Measurements from ENCODE around the gene AP1M1. TPM values are rescaled to one million over a fixed set of nuclear protein-coding genes. Genes with fewer than 3 reads are reported as not detected.
"Not testable (repeated sequence)": the region's sequence is repeated elsewhere in the genome, so short reads cannot be mapped to it uniquely, and the experiment has no call there.

The AP1M1 gene
- total RNA-seq, 6 experiments from 2014 or later: 44.5 to 102 (median 62.5) TPM

- 86% methylated on average over 3 of the region's 5 CpGs for WGBS (ENCODE audit: insufficient coverage, low coverage, low lambda C conversion rate, missing lambda C conversion rate)
- no peak overlapping the region for H3K4me3 ChIP-seq
- no peaks in the 10 kb centered on the region for H3K4me1 ChIP-seq
Measured at GRCh38 chr19:16281743-16282142, 84.0 kb downstream of the AP1M1 start.

DNA sequence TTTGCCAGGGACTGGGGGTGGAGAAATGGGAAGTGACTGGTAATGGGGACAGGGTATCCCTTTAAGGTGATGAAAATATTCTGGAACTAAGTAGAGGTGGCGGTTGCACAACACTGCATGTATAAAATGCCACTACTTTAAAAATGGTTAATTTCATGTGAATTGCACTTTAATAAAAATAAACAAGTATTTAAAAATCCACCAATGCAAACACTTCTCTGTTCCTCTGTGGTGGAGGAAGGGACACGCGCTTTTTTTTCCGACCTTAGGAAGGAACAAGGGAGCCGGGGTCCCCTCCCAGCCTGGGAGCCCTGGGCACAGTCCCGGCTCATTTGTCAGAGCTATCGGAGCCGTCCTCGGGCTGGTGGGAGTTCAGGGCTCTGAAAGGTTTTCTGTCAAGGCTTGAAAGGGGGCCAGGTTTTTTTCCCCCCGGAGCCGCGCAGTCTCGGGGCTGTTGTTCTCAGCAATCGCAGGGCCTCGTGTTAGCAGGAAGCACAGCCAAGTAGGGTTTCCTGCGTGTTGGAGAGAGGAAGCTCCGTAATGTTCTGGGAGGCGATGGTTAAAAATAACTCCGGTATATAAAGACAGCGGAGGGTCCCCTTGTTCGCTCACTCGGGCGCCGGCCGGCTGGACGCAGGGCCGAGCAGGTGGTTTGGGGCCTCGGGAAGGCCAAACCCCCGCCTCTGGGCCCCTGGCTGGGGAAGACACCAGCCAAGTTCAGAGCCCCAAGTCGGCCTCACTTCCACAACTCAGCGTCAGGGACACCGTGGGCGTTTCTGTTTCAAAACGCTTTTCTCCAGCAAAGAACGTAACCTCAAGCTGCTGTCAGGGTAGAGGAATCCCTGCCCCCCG, 85.7 kb downstream of the AP1M1 start:
- H3K27me3 ChIP-seq: no peaks in the 10 kb centered on the region

More at GRCh38 chr19:16281743-16282142, 84.0 kb downstream of the AP1M1 start:
- Histone ChIP-seq H3K27ac (no peak overlapping the region), H3K9me3 (no peaks in the 10 kb centered on the region), H3K27me3 (no peaks in the 10 kb centered on the region), H3K36me3 (no peaks in the 10 kb centered on the region)
- TF ChIP-seq CTCF (IDR thresholded peaks at IDR 0.05): no peak
- TF ChIP-seq POLR2A (IDR thresholded peaks at IDR 0.05): no peak
- DNase-seq (no peak), ATAC-seq (no peak)
- intact Hi-C loops (cut with DNase I): no loop called here

DNA sequence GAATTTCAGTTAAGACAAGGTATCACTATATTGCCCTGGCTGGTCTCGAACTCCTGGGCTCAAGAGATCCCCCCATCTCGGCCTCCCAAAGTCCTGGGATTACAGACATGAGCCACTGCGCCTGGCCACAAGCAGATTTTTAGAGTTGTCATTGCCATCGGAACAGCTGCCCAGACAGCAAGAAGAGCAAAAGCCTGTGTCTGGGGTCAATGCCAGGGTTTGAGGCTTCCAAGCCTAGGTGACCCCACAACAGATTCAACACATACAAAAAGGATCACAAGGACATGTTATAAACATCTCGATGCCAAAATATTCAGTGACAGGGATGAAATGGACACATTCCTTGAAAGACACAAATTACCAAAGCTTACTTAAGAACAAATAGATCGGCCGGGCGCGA, 86.8 kb downstream of the AP1M1 start:
- Histone ChIP-seq H3K4me3 (no peak overlapping the region), H3K36me3 (no peaks in the 10 kb centered on the region), H3K4me1 (no peaks in the 10 kb centered on the region), H3K27ac (peak overlapping the region; percentile 73 to 89 (median 82)), H3K9me3 (no peaks in the 10 kb centered on the region), H3K27me3 (no peaks in the 10 kb centered on the region)
- 72% methylated on average over 7 of the region's 9 CpGs for WGBS (ENCODE audit: insufficient coverage, low coverage, low lambda C conversion rate, missing lambda C conversion rate)
- no peak for DNase-seq
- TF ChIP-seq CTCF (IDR thresholded peaks at IDR 0.05): no peak
- TF ChIP-seq POLR2A (IDR thresholded peaks at IDR 0.05): no peak
- no peak for ATAC-seq
- intact Hi-C loops (cut with DNase I): no loop called here

More for the DNA sequence above, 85.7 kb downstream of the AP1M1 start:
- DNase-seq (peak; percentile 64 to 71 (median 71)), ATAC-seq (peak; percentile 64 to 82 (median 77))
- TF ChIP-seq POLR2A (IDR thresholded peaks at IDR 0.05): peak; percentile 71
- TF ChIP-seq CTCF (IDR thresholded peaks at IDR 0.05): no peak
- H3K36me3 ChIP-seq: no peaks in the 10 kb centered on the region
- intact Hi-C loops (cut with DNase I): no loop called here
- 34% methylated on average over 26 of the region's 36 CpGs for WGBS (ENCODE audit: insufficient coverage, low coverage, low lambda C conversion rate, missing lambda C conversion rate)
- peak overlapping the region; percentile 73 to 89 (median 82) for H3K27ac ChIP-seq
- H3K4me3 ChIP-seq: peak overlapping the region in 1 of 3 donors; percentile 26
- no peaks in the 10 kb centered on the region for H3K4me1 ChIP-seq
- H3K9me3 ChIP-seq: no peaks in the 10 kb centered on the region

DNA sequence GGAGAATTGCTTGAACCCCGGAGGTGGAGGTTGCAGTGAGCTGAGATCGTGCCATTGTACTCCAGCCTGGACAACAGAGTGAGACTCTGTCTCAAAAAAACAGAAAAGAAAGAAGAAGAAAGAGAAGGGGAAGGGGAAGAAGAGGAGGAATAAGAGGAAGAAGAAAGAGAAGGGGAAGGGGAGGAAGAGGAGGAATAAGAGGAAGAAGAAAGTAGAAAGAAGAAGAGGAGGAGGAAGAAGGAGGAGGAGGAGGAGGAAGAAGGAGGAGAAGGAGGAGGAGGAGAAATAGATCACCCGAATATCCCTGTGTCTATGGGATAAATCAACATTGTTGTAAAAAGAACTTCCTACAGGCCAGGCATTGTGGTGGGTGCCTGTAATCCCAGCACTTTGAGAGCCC, 87.4 kb downstream of the AP1M1 start:
- intact Hi-C loops (cut with DNase I); H3K27me3 ChIP-seq; DNase-seq; H3K27ac ChIP-seq; H3K4me1 ChIP-seq; H3K9me3 ChIP-seq; H3K4me3 ChIP-seq; H3K36me3 ChIP-seq; ATAC-seq: not testable (repeated sequence)
- 58% methylated on average over 3 of the region's 3 CpGs for WGBS (ENCODE audit: insufficient coverage, low coverage, low lambda C conversion rate, missing lambda C conversion rate)

- 14% methylated on average over 10 of the region's 22 CpGs for WGBS (ENCODE audit: insufficient coverage, low coverage, low lambda C conversion rate, missing lambda C conversion rate)
- peak in 3 of 4 donors; percentile 15 to 21 (median 18) for ATAC-seq
- no peak overlapping the region for H3K4me3 ChIP-seq
- TF ChIP-seq CTCF (IDR thresholded peaks at IDR 0.05) (no peak), POLR2A (IDR thresholded peaks at IDR 0.05) (no peak)
- H3K27me3 ChIP-seq: no peaks in the 10 kb centered on the region
- intact Hi-C loops (cut with DNase I): no loop called here
- H3K9me3 ChIP-seq: no peaks in the 10 kb centered on the region
- no peaks in the 10 kb centered on the region for H3K4me1 ChIP-seq
- H3K27ac ChIP-seq: no peak overlapping the region
- H3K36me3 ChIP-seq: no peaks in the 10 kb centered on the region
- no peak for DNase-seq
Measured at GRCh38 chr19:16285769-16286498, 88.2 kb downstream of the AP1M1 start.
